Endodermal cell (in vitro differentiated cells): ENCODE measurements around the gene ZBED5. TPM values are rescaled to one million over a fixed set of nuclear protein-coding genes. Genes with fewer than 3 reads are reported as not detected.
"Not testable (repeated sequence)": the region's sequence is repeated elsewhere in the genome, so short reads cannot be mapped to it uniquely, and the experiment has no call there.

Source experiments
- DNase-seq: peaks from one replicate; pipeline ENCODE4 v3.0.0-alpha.2; 2017
- H3K27ac ChIP-seq: 2 replicates; pipeline ENCODE4 v1.5.1; 2013; ENCODE audit warnings: mild to moderate bottlenecking, low read depth, low read length, moderate library complexity
- H3K27me3 ChIP-seq: 2 replicates; pipeline ENCODE4 v1.6.1; 2013; ENCODE audit warnings: mild to moderate bottlenecking, low read length, moderate library complexity; ENCODE audit not compliant: insufficient read depth, control insufficient read depth, poor library complexity, severe bottlenecking
- H3K36me3 ChIP-seq: 2 replicates; pipeline ENCODE4 v1.7.0; 2013; ENCODE audit warnings: mild to moderate bottlenecking, low read length, moderate library complexity; ENCODE audit not compliant: control insufficient read depth, insufficient read depth
- H3K4me1 ChIP-seq: one replicate; pipeline ENCODE4 v1.7.0; 2013; ENCODE audit warnings: low read length; ENCODE audit not compliant: control insufficient read depth, insufficient read depth
- H3K4me3 ChIP-seq: 2 replicates; pipeline ENCODE4 v1.5.1; 2013; ENCODE audit warnings: mild to moderate bottlenecking, low read length, moderate library complexity
- H3K9ac ChIP-seq: 2 replicates; pipeline ENCODE4 v1.6.1; 2013; ENCODE audit warnings: mild to moderate bottlenecking, low read length, moderate library complexity; ENCODE audit not compliant: poor library complexity, severe bottlenecking; ENCODE audit errors: extremely low read depth
- H3K9me3 ChIP-seq: 2 replicates; pipeline ENCODE4 v1.6.1; 2013; ENCODE audit warnings: mild to moderate bottlenecking, low read length, moderate library complexity; ENCODE audit not compliant: control insufficient read depth
- H3K27ac Mint-ChIP-seq: 2 replicates; pipeline ENCODE4 v1.8.0; 2020; ENCODE audit warnings: mixed read lengths
- H3K27me3 Mint-ChIP-seq: 2 replicates; pipeline ENCODE4 v1.8.0; 2021; ENCODE audit warnings: mild to moderate bottlenecking, mixed read lengths; ENCODE audit not compliant: insufficient read depth
- H3K36me3 Mint-ChIP-seq: 2 replicates; pipeline ENCODE4 v1.8.0; 2020; ENCODE audit warnings: low read depth, mixed read lengths
- H3K4me1 Mint-ChIP-seq: 2 replicates; pipeline ENCODE4 v1.8.0; 2020; ENCODE audit warnings: mixed read lengths
- H3K4me3 Mint-ChIP-seq: 2 replicates; pipeline ENCODE4 v1.8.0; 2020; ENCODE audit warnings: mild to moderate bottlenecking, moderate library complexity, mixed read lengths
- H3K9me3 Mint-ChIP-seq: 2 replicates; pipeline ENCODE4 v1.8.0; 2020; ENCODE audit warnings: mild to moderate bottlenecking, mixed read lengths
- CTCF ChIP-seq: fragments of 200-600 bp; sonication (generic); conservative IDR thresholded peaks from 2 replicates; pipeline ENCODE4 v1.5.0; 2021; ENCODE audit warnings: antibody characterized with exemption, mild to moderate bottlenecking
- WGBS, 2 experiments: methylation state at CpG; one replicate each; pipeline versions ENCODE4 v1.1.5 to v1.1.7; 2013; ENCODE audit warnings: missing lambda C conversion rate in 2 of 2, mixed read lengths in 1 of 2; ENCODE audit not compliant: insufficient coverage in 1 of 2, insufficient read length in 1 of 2; 5-methylcytosine and 5-hydroxymethylcytosine counted together
- total RNA-seq, 2 donors: library from RNA; stranded (reverse); fragmentation: NEBNext Ultra II Directional in 1 of 2; extraction: Animal tissue kit (Norgen Biotek cat#: 25700) in 1 of 2; gene quantifications; 2 replicates in 1 of 2; 3 replicates in 1 of 2; pipeline ENCODE4 v1.2.1, GENCODE V29; 2021

Gene ZBED5
- total RNA-seq, 2 donors from 2014 or later: 51.6 to 57.8 TPM

- no peak for TF ChIP-seq CTCF
- H3K4me1 ChIP-seq: peaks cover 5% of the 10 kb centered on the region
- peaks cover 3% of the 10 kb centered on the region for H3K4me1 Mint-ChIP-seq
- no peak for DNase-seq
- no peak overlapping the region for H3K4me3 Mint-ChIP-seq
- peaks cover 12% of the 10 kb centered on the region for H3K9me3 Mint-ChIP-seq
- H3K27ac ChIP-seq: no peak overlapping the region
- WGBS, 2 experiments: 85 to 93% methylated on average over 2 of the region's 2 CpGs
- H3K27ac Mint-ChIP-seq: no peak overlapping the region
- no peaks in the 10 kb centered on the region for H3K36me3 ChIP-seq
- H3K4me3 ChIP-seq: no peak overlapping the region
- H3K36me3 Mint-ChIP-seq: no peaks in the 10 kb centered on the region
- H3K27me3 ChIP-seq: no peaks in the 10 kb centered on the region
- H3K9ac ChIP-seq: no peak overlapping the region
- no peaks in the 10 kb centered on the region for H3K9me3 ChIP-seq
- H3K27me3 Mint-ChIP-seq: no peaks in the 10 kb centered on the region
Measured at GRCh38 chr11:10892250-10892649, 34.4 kb upstream of the ZBED5 start.

GRCh38 chr11:10891151-10891720 is 33.4 kb upstream of the ZBED5 start:
- Histone ChIP-seq H3K9ac (no peak overlapping the region), H3K36me3 (no peaks in the 10 kb centered on the region), H3K27ac (no peak overlapping the region), H3K9me3 (no peaks in the 10 kb centered on the region), H3K27me3 (no peaks in the 10 kb centered on the region), H3K4me3 (no peak overlapping the region), H3K4me1 (peaks cover 5% of the 10 kb centered on the region)
- no peaks in the 10 kb centered on the region for H3K27me3 Mint-ChIP-seq
- H3K36me3 Mint-ChIP-seq: no peaks in the 10 kb centered on the region
- peaks cover 12% of the 10 kb centered on the region for H3K9me3 Mint-ChIP-seq
- 90% methylated on average over 1 of the region's 1 CpG; no CpG with 5 or more reads in 1 of the 2 experiments for WGBS, 2 experiments
- TF ChIP-seq CTCF: no peak
- no peak for DNase-seq
- H3K4me1 Mint-ChIP-seq: peaks cover 3% of the 10 kb centered on the region
- no peak overlapping the region for H3K4me3 Mint-ChIP-seq
- no peak overlapping the region for H3K27ac Mint-ChIP-seq

GRCh38 chr11:10890083-10890482 is 32.2 kb upstream of the ZBED5 start:
- H3K27ac Mint-ChIP-seq, H3K4me3 ChIP-seq, H3K36me3 Mint-ChIP-seq, H3K27me3 Mint-ChIP-seq, H3K27ac ChIP-seq, DNase-seq, H3K4me1 ChIP-seq, H3K9ac ChIP-seq, H3K27me3 ChIP-seq, H3K9me3 ChIP-seq, H3K36me3 ChIP-seq, H3K4me3 Mint-ChIP-seq, H3K4me1 Mint-ChIP-seq: not testable (repeated sequence)
- H3K9me3 Mint-ChIP-seq: peaks cover 12% of the 10 kb centered on the region

GRCh38 chr11:10887307-10887706 is 29.5 kb upstream of the ZBED5 start:
- DNase-seq: no peak
- Histone ChIP-seq H3K27me3 (no peaks in the 10 kb centered on the region), H3K27ac (no peak overlapping the region), H3K9ac (no peak overlapping the region), H3K4me3 (no peak overlapping the region), H3K4me1 (no peaks in the 10 kb centered on the region), H3K36me3 (no peaks in the 10 kb centered on the region), H3K9me3 (peaks cover 17% of the 10 kb centered on the region)
- Mint-ChIP-seq H3K27ac (no peak overlapping the region), H3K27me3 (no peaks in the 10 kb centered on the region), H3K4me3 (no peak overlapping the region), H3K9me3 (peaks cover 30% of the 10 kb centered on the region), H3K4me1 (no peaks in the 10 kb centered on the region), H3K36me3 (peaks cover 7% of the 10 kb centered on the region)
- TF ChIP-seq CTCF: no peak
